ENCODE results near the gene IMMP2L. TPM values are rescaled to one million over a fixed set of nuclear protein-coding genes. Genes with fewer than 3 reads are reported as not detected.

The IMMP2L gene
- total RNA-seq, 1 donor from 2014 or later = 29.7 TPM

GRCh38 chr7:111517549-111517951 lies 44.7 kb downstream of the IMMP2L start:
- Mint-ChIP-seq H3K9me3 (ENCODE audit: low read depth) (peaks cover 14% of the 10 kb centered on the region), H3K4me3 (ENCODE audit: low read depth) (no peak overlapping the region), H3K4me1 (ENCODE audit: low read depth) (peaks cover 7% of the 10 kb centered on the region), H3K36me3 (ENCODE audit: insufficient read depth) (peaks cover 23% of the 10 kb centered on the region), H3K27me3 (no peaks in the 10 kb centered on the region), H3K27ac (no peak overlapping the region)
- DNase-seq (ENCODE audit: low spot score, unreplicated experiment) = no peak
- TF ChIP-seq CTCF (IDR thresholded peaks at IDR 0.05; ENCODE audit: unreplicated experiment) = no peak

- Mint-ChIP-seq H3K9me3 (ENCODE audit: low read depth) (peaks cover 14% of the 10 kb centered on the region), H3K27me3 (no peaks in the 10 kb centered on the region), H3K36me3 (ENCODE audit: insufficient read depth) (peaks cover 19% of the 10 kb centered on the region), H3K4me1 (ENCODE audit: low read depth) (peaks cover 7% of the 10 kb centered on the region), H3K4me3 (ENCODE audit: low read depth) (no peak overlapping the region), H3K27ac (no peak overlapping the region)
- DNase-seq (ENCODE audit: low spot score, unreplicated experiment) = no peak
- no peak for TF ChIP-seq CTCF (IDR thresholded peaks at IDR 0.05; ENCODE audit: unreplicated experiment)
Observed at GRCh38 chr7:111516612-111517011, 45.7 kb downstream of the IMMP2L start.

- Mint-ChIP-seq H3K4me1 (ENCODE audit: low read depth) (peaks cover 7% of the 10 kb centered on the region), H3K27ac (no peak overlapping the region), H3K27me3 (no peaks in the 10 kb centered on the region), H3K4me3 (ENCODE audit: low read depth) (no peak overlapping the region), H3K36me3 (ENCODE audit: insufficient read depth) (peaks cover 9% of the 10 kb centered on the region), H3K9me3 (ENCODE audit: low read depth) (peaks cover 12% of the 10 kb centered on the region)
- DNase-seq (ENCODE audit: low spot score, unreplicated experiment) = no peak
- TF ChIP-seq CTCF (IDR thresholded peaks at IDR 0.05; ENCODE audit: unreplicated experiment) = no peak
Observed at GRCh38 chr7:111513566-111513965, 48.7 kb downstream of the IMMP2L start.

- Mint-ChIP-seq H3K27me3 (no peaks in the 10 kb centered on the region), H3K9me3 (ENCODE audit: low read depth) (peaks cover 19% of the 10 kb centered on the region), H3K4me3 (ENCODE audit: low read depth) (no peak overlapping the region), H3K27ac (no peak overlapping the region), H3K4me1 (ENCODE audit: low read depth) (peaks cover 1% of the 10 kb centered on the region), H3K36me3 (ENCODE audit: insufficient read depth) (peaks cover 14% of the 10 kb centered on the region)
- no peak for TF ChIP-seq CTCF (IDR thresholded peaks at IDR 0.05; ENCODE audit: unreplicated experiment)
- no peak for DNase-seq (ENCODE audit: low spot score, unreplicated experiment)
Observed at GRCh38 chr7:111511845-111512244, 50.4 kb downstream of the IMMP2L start.

- Mint-ChIP-seq H3K27ac (no peak overlapping the region), H3K4me3 (ENCODE audit: low read depth) (no peak overlapping the region), H3K4me1 (ENCODE audit: low read depth) (no peaks in the 10 kb centered on the region), H3K9me3 (ENCODE audit: low read depth) (peaks cover 19% of the 10 kb centered on the region), H3K36me3 (ENCODE audit: insufficient read depth) (peaks cover 14% of the 10 kb centered on the region), H3K27me3 (no peaks in the 10 kb centered on the region)
- DNase-seq (ENCODE audit: low spot score, unreplicated experiment) = no peak
- TF ChIP-seq CTCF (IDR thresholded peaks at IDR 0.05; ENCODE audit: unreplicated experiment) = no peak
Observed at GRCh38 chr7:111510584-111511378, 51.5 kb downstream of the IMMP2L start.

Data from progenitor cell of endocrine pancreas (in vitro differentiated cells).